CD8-positive, alpha-beta memory T cell (primary cell): ENCODE results near the gene CEBPB. TPM values are rescaled to one million over a fixed set of nuclear protein-coding genes. Genes with fewer than 3 reads are reported as not detected.

Source experiments
- CTCF ChIA-PET: fragments of 350-600 bp; sonication (Branson Sonifier 250); formaldehyde crosslinking; loops from one replicate; lab custom pipeline; 2021; ENCODE audit warnings: antibody characterized with exemption; lab: Charles Lee
- POLR2A ChIA-PET: fragments of 350-600 bp; sonication (Branson Sonifier 250); formaldehyde crosslinking; loops from one replicate; lab custom pipeline; 2021; ENCODE audit warnings: antibody characterized with exemption; lab: Charles Lee
- DNase-seq, 5 donors: peaks; one replicate each; pipeline versions ENCODE4 v3.0.0 to v3.0.0-alpha.2; 2020 to 2022; ENCODE audit warnings: mixed read lengths in 1 of 5
- H3K27ac ChIP-seq: one replicate; pipeline ENCODE4 v1.7.0; 2013; ENCODE audit warnings: low read depth, mild to moderate bottlenecking, low read length, moderate library complexity
- H3K27me3 ChIP-seq: 2 replicates; pipeline ENCODE4 v1.7.0; 2013; ENCODE audit warnings: low read length, mild to moderate bottlenecking; ENCODE audit not compliant: insufficient read depth, poor library complexity, severe bottlenecking
- H3K36me3 ChIP-seq: 2 replicates; pipeline ENCODE4 v1.7.0; 2013; ENCODE audit warnings: mild to moderate bottlenecking, low read length, moderate library complexity; ENCODE audit not compliant: insufficient read depth
- H3K4me1 ChIP-seq: 2 replicates; pipeline ENCODE4 v1.7.0; 2013; ENCODE audit warnings: mild to moderate bottlenecking, low read length, moderate library complexity; ENCODE audit not compliant: insufficient read depth
- H3K4me3 ChIP-seq: 2 replicates; pipeline ENCODE4 v1.7.0; 2013; ENCODE audit warnings: mild to moderate bottlenecking, low read length
- H3K9me3 ChIP-seq: 2 replicates; pipeline ENCODE4 v1.7.0; 2013; ENCODE audit warnings: mild to moderate bottlenecking, low read length
- H3K27ac Mint-ChIP-seq, 8 donors: one replicate each; pipeline ENCODE4 v1.8.0; 2020 to 2021; ENCODE audit warnings: mixed read lengths in 8 of 8, mild to moderate bottlenecking in 6 of 8, inconsistent platforms in 3 of 8, moderate library complexity in 3 of 8
- H3K27me3 Mint-ChIP-seq, 2 donors: one replicate each; pipeline ENCODE4 v1.8.0; 2020 to 2021; ENCODE audit warnings: mixed read lengths in 2 of 2, mild to moderate bottlenecking in 1 of 2, moderate library complexity in 1 of 2
- H3K36me3 Mint-ChIP-seq, 3 donors: one replicate each; pipeline ENCODE4 v1.8.0; 2020 to 2021; ENCODE audit warnings: mixed read lengths in 3 of 3, inconsistent platforms in 1 of 3, mild to moderate bottlenecking in 1 of 3
- H3K4me1 Mint-ChIP-seq, 3 donors: one replicate each; pipeline ENCODE4 v1.8.0; 2020 to 2021; ENCODE audit warnings: mixed read lengths in 3 of 3, inconsistent platforms in 1 of 3, mild to moderate bottlenecking in 1 of 3
- H3K4me3 Mint-ChIP-seq, 7 donors: one replicate each; pipeline ENCODE4 v1.8.0; 2020 to 2021; ENCODE audit warnings: mixed read lengths in 7 of 7, mild to moderate bottlenecking in 6 of 7, moderate library complexity in 4 of 7, inconsistent platforms in 2 of 7
- H3K9me3 Mint-ChIP-seq, 5 donors: one replicate each; pipeline ENCODE4 v1.8.0; 2020 to 2022; ENCODE audit warnings: mixed read lengths in 5 of 5, mild to moderate bottlenecking in 3 of 5, moderate library complexity in 2 of 5, inconsistent platforms in 1 of 5
- polyA plus RNA-seq: library from polyadenylated mRNA; unstranded; fragments of 300-500 nt; fragmentation: Illumina TruSeq; gene quantifications from one replicate; pipeline ENCODE4 v1.2.3, GENCODE V29; 2021
- total RNA-seq, 2 experiments: library from RNA; stranded (reverse); gene quantifications; one replicate each; pipeline ENCODE4 v1.2.3, GENCODE V29; 2021

CEBPB gene
- total and polyA plus RNA-seq, 3 experiments from 2014 or later: 25.3 to 29.1 (median 27.0) TPM

DNA sequence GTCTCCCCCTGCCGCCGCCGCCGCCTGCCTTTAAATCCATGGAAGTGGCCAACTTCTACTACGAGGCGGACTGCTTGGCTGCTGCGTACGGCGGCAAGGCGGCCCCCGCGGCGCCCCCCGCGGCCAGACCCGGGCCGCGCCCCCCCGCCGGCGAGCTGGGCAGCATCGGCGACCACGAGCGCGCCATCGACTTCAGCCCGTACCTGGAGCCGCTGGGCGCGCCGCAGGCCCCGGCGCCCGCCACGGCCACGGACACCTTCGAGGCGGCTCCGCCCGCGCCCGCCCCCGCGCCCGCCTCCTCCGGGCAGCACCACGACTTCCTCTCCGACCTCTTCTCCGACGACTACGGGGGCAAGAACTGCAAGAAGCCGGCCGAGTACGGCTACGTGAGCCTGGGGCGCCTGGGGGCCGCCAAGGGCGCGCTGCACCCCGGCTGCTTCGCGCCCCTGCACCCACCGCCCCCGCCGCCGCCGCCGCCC lies 474 bp downstream of the CEBPB start:
- H3K36me3 Mint-ChIP-seq: peaks cover 0 to 14% (median 0%) of the 10 kb centered on the region in 3 donors
- peaks cover 1 to 3% of the 10 kb centered on the region in 2 donors for H3K27me3 Mint-ChIP-seq
- ChIA-PET POLR2A (interaction anchor here (0.5 to 2.0 kb wide), 12 partner anchors 25 to 767 kb away, joined by 3 to 9 read pairs (median 4); partner anchors contain the start of genes DPM1, MOCS3 and PTPN1), CTCF (interaction anchor here (0.8 to 1.6 kb wide), 8 partner anchors 19 to 397 kb away, joined by 3 to 7 read pairs (median 4); no protein-coding TSS in a partner anchor)
- Histone ChIP-seq H3K4me3 (peak overlapping the region; percentile 74), H3K4me1 (peaks cover 22% of the 10 kb centered on the region), H3K27ac (peak overlapping the region; percentile 85), H3K27me3 (no peaks in the 10 kb centered on the region), H3K36me3 (no peaks in the 10 kb centered on the region), H3K9me3 (no peaks in the 10 kb centered on the region)
- H3K4me3 Mint-ChIP-seq: peak overlapping the region; percentile 60 to 87 (median 72)
- DNase-seq: peak; percentile 38 to 75 (median 62)
- H3K9me3 Mint-ChIP-seq: no peaks in the 10 kb centered on the region
- peaks cover 35 to 42% (median 35%) of the 10 kb centered on the region in 3 donors for H3K4me1 Mint-ChIP-seq
- peak overlapping the region in 1 of 8 donors; percentile 24 for H3K27ac Mint-ChIP-seq

GRCh38 chr20:50191544-50192363 lies 1.1 kb downstream of the CEBPB start:
- H3K27me3 ChIP-seq: no peaks in the 10 kb centered on the region
- H3K27ac Mint-ChIP-seq: peak overlapping the region; percentile 86 to 97 (median 94)
- H3K4me3 ChIP-seq: peak overlapping the region; percentile 74
- H3K36me3 Mint-ChIP-seq: peaks cover 0 to 14% (median 0%) of the 10 kb centered on the region in 3 donors
- H3K4me1 ChIP-seq: peaks cover 22% of the 10 kb centered on the region
- no peaks in the 10 kb centered on the region for H3K36me3 ChIP-seq
- no peaks in the 10 kb centered on the region for H3K9me3 Mint-ChIP-seq
- H3K4me1 Mint-ChIP-seq: peaks cover 34 to 39% (median 35%) of the 10 kb centered on the region in 3 donors
- H3K4me3 Mint-ChIP-seq: peak overlapping the region; percentile 94 to 98 (median 96)
- H3K9me3 ChIP-seq: no peaks in the 10 kb centered on the region
- peak overlapping the region; percentile 85 for H3K27ac ChIP-seq
- DNase-seq: peak; percentile 11 to 71 (median 64)
- ChIA-PET POLR2A (interaction anchor here (0.5 to 2.0 kb wide), 12 partner anchors 14 to 767 kb away, joined by 3 to 9 read pairs (median 4); partner anchors contain the start of genes DPM1, MOCS3 and PTPN1), CTCF (interaction anchor here (0.8 to 1.6 kb wide), 8 partner anchors 19 to 397 kb away, joined by 3 to 7 read pairs (median 4); no protein-coding TSS in a partner anchor)
- H3K27me3 Mint-ChIP-seq: peaks cover 0 to 3% of the 10 kb centered on the region in 2 donors

DNA sequence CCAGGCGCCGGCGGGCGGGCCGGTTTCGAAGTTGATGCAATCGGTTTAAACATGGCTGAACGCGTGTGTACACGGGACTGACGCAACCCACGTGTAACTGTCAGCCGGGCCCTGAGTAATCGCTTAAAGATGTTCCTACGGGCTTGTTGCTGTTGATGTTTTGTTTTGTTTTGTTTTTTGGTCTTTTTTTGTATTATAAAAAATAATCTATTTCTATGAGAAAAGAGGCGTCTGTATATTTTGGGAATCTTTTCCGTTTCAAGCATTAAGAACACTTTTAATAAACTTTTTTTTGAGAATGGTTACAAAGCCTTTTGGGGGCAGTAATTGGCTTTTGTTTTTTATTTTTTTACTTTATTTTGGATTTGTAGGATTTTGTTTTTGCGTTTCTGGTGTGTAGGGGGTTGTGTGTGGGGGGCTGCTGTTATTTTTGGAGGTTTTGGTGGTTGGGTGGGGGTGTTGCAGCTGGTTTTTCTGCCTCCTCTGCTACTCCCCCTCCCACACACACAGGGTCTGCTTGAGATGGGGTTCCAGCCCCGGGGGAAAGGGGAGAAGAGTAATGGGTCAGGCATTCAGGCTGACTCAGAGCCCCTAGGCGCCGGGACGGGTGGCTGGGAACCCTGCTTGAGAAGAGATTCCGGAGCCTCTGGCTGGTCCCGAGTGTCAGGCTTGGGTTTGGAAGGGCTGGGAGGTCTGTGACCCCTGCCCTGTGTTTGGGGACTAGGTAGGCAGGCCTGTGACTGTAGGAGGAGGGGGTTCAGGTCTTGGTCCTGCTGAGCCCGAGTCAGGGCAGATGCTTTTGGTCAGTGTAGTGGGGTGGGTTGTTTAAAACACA lies 2.0 kb downstream of the CEBPB start:
- peaks cover 0 to 3% of the 10 kb centered on the region in 2 donors for H3K27me3 Mint-ChIP-seq
- H3K4me3 Mint-ChIP-seq: peak overlapping the region; percentile 94 to 98 (median 96)
- POLR2A ChIA-PET: interaction anchor here (0.5 to 2.0 kb wide), 6 partner anchors 13 to 319 kb away, joined by 3 to 9 read pairs (median 5); partner anchors contain the start of gene PTPN1

DNA sequence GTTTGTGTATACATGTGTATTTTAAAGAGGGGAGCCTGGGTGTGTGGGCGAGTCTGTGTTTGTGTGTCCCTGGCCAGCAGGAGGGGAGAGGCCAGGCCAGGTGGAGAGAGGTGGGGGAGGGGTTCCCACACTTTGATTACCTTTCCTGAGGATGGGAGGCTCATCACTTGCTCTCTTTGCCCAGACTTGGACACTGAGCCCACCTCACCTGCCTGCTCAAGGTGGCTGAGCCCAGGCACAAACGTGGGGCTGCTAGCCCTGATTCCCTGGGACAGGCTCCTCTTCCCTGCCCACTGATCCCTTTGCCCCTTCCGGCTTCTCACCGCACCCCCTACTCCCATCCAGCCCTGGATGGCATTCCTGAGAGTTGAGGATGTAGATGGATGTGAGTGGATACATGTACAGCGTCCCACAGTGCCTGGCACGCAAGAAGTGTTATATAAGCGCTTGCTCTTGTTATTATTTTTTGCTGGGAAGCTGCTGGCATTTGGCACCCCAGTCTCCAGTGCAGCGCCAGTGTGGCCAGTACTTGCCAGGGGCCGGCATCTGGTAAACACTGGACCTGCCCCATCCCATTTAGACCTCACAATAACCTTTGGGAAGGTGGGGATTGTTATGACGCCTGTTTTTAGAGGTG lies 2.7 kb downstream of the CEBPB start:
- Histone ChIP-seq H3K27ac (peak overlapping the region; percentile 85), H3K4me1 (peaks cover 22% of the 10 kb centered on the region), H3K27me3 (no peaks in the 10 kb centered on the region), H3K9me3 (no peaks in the 10 kb centered on the region), H3K4me3 (peak overlapping the region; percentile 58), H3K36me3 (no peaks in the 10 kb centered on the region)
- Mint-ChIP-seq H3K4me3 (peak overlapping the region; percentile 94 to 98 (median 96)), H3K27me3 (peaks cover 0 to 2% of the 10 kb centered on the region in 2 donors), H3K36me3 (peaks cover 0 to 14% (median 0%) of the 10 kb centered on the region in 3 donors), H3K9me3 (no peaks in the 10 kb centered on the region), H3K27ac (peak overlapping the region; percentile 3 to 97 (median 93)), H3K4me1 (peaks cover 33 to 39% (median 35%) of the 10 kb centered on the region in 3 donors)
- DNase-seq: no peak
- ChIA-PET POLR2A (no interaction called here), CTCF (no interaction called here)

More for the DNA sequence above, 2.0 kb downstream of the CEBPB start:
- Mint-ChIP-seq H3K9me3 (no peaks in the 10 kb centered on the region), H3K27ac (peak overlapping the region; percentile 86 to 97 (median 94)), H3K4me1 (peaks cover 34 to 39% (median 35%) of the 10 kb centered on the region in 3 donors), H3K36me3 (peaks cover 0 to 14% (median 0%) of the 10 kb centered on the region in 3 donors)
- no peaks in the 10 kb centered on the region for H3K9me3 ChIP-seq
- no peaks in the 10 kb centered on the region for H3K36me3 ChIP-seq
- H3K27ac ChIP-seq: peak overlapping the region; percentile 85
- H3K4me1 ChIP-seq: peaks cover 22% of the 10 kb centered on the region
- peak; percentile 62 to 86 (median 65) for DNase-seq
- H3K4me3 ChIP-seq: peak overlapping the region; percentile 58
- no peaks in the 10 kb centered on the region for H3K27me3 ChIP-seq
- CTCF ChIA-PET: interaction anchor here (1.3 to 1.6 kb wide), 3 partner anchors 272 to 383 kb away, joined by 4 to 6 read pairs (median 5); no protein-coding TSS in a partner anchor

- Histone ChIP-seq H3K36me3 (no peaks in the 10 kb centered on the region), H3K4me1 (peaks cover 22% of the 10 kb centered on the region), H3K4me3 (peak overlapping the region; percentile 58), H3K27me3 (no peaks in the 10 kb centered on the region), H3K27ac (peak overlapping the region; percentile 85), H3K9me3 (no peaks in the 10 kb centered on the region)
- Mint-ChIP-seq H3K4me3 (peak overlapping the region; percentile 94 to 98 (median 96)), H3K9me3 (no peaks in the 10 kb centered on the region), H3K27ac (peak overlapping the region in 2 of 8 donors; percentile 63 to 92), H3K27me3 (peaks cover 0 to 2% of the 10 kb centered on the region in 2 donors), H3K36me3 (peaks cover 0 to 14% (median 0%) of the 10 kb centered on the region in 3 donors), H3K4me1 (peaks cover 31 to 39% (median 35%) of the 10 kb centered on the region in 3 donors)
- no peak for DNase-seq
- ChIA-PET CTCF (interaction anchor here (1.0 kb wide), 1 partner anchor 14 kb away, joined by 3 read pairs; no protein-coding TSS in a partner anchor), POLR2A (no interaction called here)
Observed at GRCh38 chr20:50193836-50194421, 3.3 kb downstream of the CEBPB start.

DNA sequence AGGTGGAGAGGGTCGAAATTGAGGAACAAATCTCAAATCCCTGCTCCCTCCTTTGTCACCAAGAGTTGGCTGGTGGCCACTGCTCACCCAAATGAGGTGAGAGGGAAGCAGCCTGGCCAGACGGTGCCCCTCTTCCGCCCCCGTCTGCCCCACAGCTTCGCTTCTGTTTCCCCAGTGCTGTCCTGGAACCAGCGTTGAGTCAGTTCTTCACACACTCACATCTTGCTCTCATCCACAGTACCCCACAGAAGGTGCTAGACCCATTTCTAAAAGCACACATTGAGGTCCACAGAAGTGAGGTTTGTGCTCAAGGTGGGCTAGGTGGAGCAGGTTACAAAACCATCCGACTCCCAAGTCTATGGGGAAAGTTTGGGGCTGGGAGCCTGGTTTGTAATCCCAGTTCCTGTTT lies 3.8 kb downstream of the CEBPB start:
- Histone ChIP-seq H3K27ac (no peak overlapping the region), H3K36me3 (no peaks in the 10 kb centered on the region), H3K4me1 (peaks cover 22% of the 10 kb centered on the region), H3K27me3 (no peaks in the 10 kb centered on the region), H3K9me3 (no peaks in the 10 kb centered on the region), H3K4me3 (no peak overlapping the region)
- CTCF ChIA-PET: interaction anchor here (1.0 kb wide), 1 partner anchor 15 kb away, joined by 3 read pairs; no protein-coding TSS in a partner anchor
- Mint-ChIP-seq H3K4me3 (peak overlapping the region in 6 of 7 donors; percentile 12 to 96 (median 30)), H3K4me1 (peaks cover 31 to 38% (median 35%) of the 10 kb centered on the region in 3 donors), H3K9me3 (no peaks in the 10 kb centered on the region), H3K27ac (peak overlapping the region in 2 of 8 donors; percentile 33 to 72), H3K36me3 (peaks cover under 1 to 14% (median 1%) of the 10 kb centered on the region in 3 donors), H3K27me3 (peaks cover 0 to 2% of the 10 kb centered on the region in 2 donors)
- no peak for DNase-seq
- POLR2A ChIA-PET: no interaction called here
